Spinal cord (tissue), 10 donors: ENCODE results near the gene FA2H. TPM values are rescaled to one million over a fixed set of nuclear protein-coding genes. Genes with fewer than 3 reads are reported as not detected.
"Not testable (repeated sequence)": the region's sequence is repeated elsewhere in the genome, so short reads cannot be mapped to it uniquely, and the experiment has no call there.

Source experiments
- DNase-seq, 6 donors: peaks; one replicate each; pipeline versions ENCODE4 v3.0.0 to v3.0.0-alpha.2; 2013 to 2015; ENCODE audit warnings: low spot score in 6 of 6, low read depth in 4 of 6
- H3K27ac ChIP-seq: one replicate; pipeline ENCODE4 v1.5.1; 2013; ENCODE audit warnings: low read depth, low read length, control low read depth
- H3K27me3 ChIP-seq: one replicate; pipeline ENCODE4 v1.6.1; 2013; ENCODE audit warnings: low read length; ENCODE audit not compliant: control insufficient read depth, insufficient read depth
- H3K36me3 ChIP-seq: one replicate; pipeline ENCODE4 v1.6.1; 2013; ENCODE audit warnings: low read length; ENCODE audit not compliant: control insufficient read depth, insufficient read depth
- H3K4me1 ChIP-seq: one replicate; pipeline ENCODE4 v1.6.1; 2013; ENCODE audit warnings: low read length; ENCODE audit not compliant: control insufficient read depth, insufficient read depth
- H3K4me3 ChIP-seq: one replicate; pipeline ENCODE4 v1.5.1; 2013; ENCODE audit warnings: low read depth, low read length, control low read depth
- H3K9me3 ChIP-seq: one replicate; pipeline ENCODE4 v1.6.1; 2013; ENCODE audit warnings: low read length; ENCODE audit not compliant: control insufficient read depth, insufficient read depth
- WGBS: methylation state at CpG from one replicate; pipeline ENCODE4 v1.1.5; 2013; ENCODE audit warnings: missing lambda C conversion rate; ENCODE audit not compliant: insufficient coverage; 5-methylcytosine and 5-hydroxymethylcytosine counted together
- long read RNA-seq, 4 donors: transcript quantifications; one replicate each; lab custom pipeline, GENCODE V29; 2026
- polyA plus RNA-seq, 2 donors: library from polyadenylated mRNA; unstranded; fragments of 120-200 nt; gene quantifications; one replicate each; pipeline ENCODE4 v1.2.1, GENCODE V29; 2013; ENCODE audit not compliant: insufficient read length in 2 of 2
- total RNA-seq, 2 donors: library from RNA; depleted of rRNA in 1 of 2; stranded (reverse); fragments of 120-200 nt in 1 of 2; fragments of >200 nt in 1 of 2; gene quantifications; one replicate each; pipeline versions ENCODE4 v1.2.3 to v1.2.4, GENCODE V29; 2013 to 2014
- donor health status: healthy.

Gene FA2H
- total RNA-seq (1 to 10 TPM; 3.8 to 7.1 TPM), polyA plus RNA-seq (10 to 100 TPM; 20.4 to 21.4 TPM)
- long read RNA-seq, donor 1, partial matches to known transcripts: 0 of 8 reads
- long read RNA-seq, donor 1, other reads (novel, unspliced or antisense): 0 of 8 reads
- long read RNA-seq, donor 2, transcript FA2H-202 (2 exons, 2,075 nt): major isoform, 10 of 10 reads
- long read RNA-seq, donor 2, partial matches to known transcripts: 0 of 10 reads
- long read RNA-seq, donor 2, other reads (novel, unspliced or antisense): 0 of 10 reads
- long read RNA-seq, donor 3, partial matches to known transcripts: 0 of 1 reads
- long read RNA-seq, donor 3, other reads (novel, unspliced or antisense): 0 of 1 reads
- long read RNA-seq, donor 4: 0 reads

- under 1% methylated on average over 94 of the region's 94 CpGs for WGBS
- Histone ChIP-seq H3K27me3 (peaks cover 17% of the 10 kb centered on the region), H3K4me3 (peak within 1 kb of the TSS; percentile 46), H3K36me3 (no peaks in the 10 kb centered on the region), H3K9me3 (no peaks in the 10 kb centered on the region), H3K4me1 (peaks cover 10% of the 10 kb centered on the region), H3K27ac (peak within 1 kb of the TSS; percentile 15)
- DNase-seq: peak in 5 of 6 donors; percentile 10 to 78 (median 35)
Observed at GRCh38 chr16:74774223-74775139, at the start of gene FA2H. FA2H (minus strand) TSS chr16:74774820; CDS start chr16:74774755, 65 bp downstream.

GRCh38 chr16:74817851-74818250 lies 43.2 kb upstream of the FA2H start:
- no peaks in the 10 kb centered on the region for H3K9me3 ChIP-seq
- DNase-seq: no peak
- H3K27ac ChIP-seq: no peak overlapping the region
- 70% methylated on average over 6 of the region's 7 CpGs for WGBS
- peaks cover 5% of the 10 kb centered on the region for H3K4me1 ChIP-seq
- H3K36me3 ChIP-seq: no peaks in the 10 kb centered on the region
- H3K4me3 ChIP-seq: no peak overlapping the region
- no peaks in the 10 kb centered on the region for H3K27me3 ChIP-seq

- WGBS: 4% methylated on average over 23 of the region's 25 CpGs
- H3K4me3 ChIP-seq: no peak overlapping the region
- H3K4me1 ChIP-seq: peaks cover 8% of the 10 kb centered on the region
- no peaks in the 10 kb centered on the region for H3K36me3 ChIP-seq
- no peaks in the 10 kb centered on the region for H3K9me3 ChIP-seq
- no peaks in the 10 kb centered on the region for H3K27me3 ChIP-seq
- DNase-seq: peak in 5 of 6 donors; percentile 10 to 77 (median 19)
- no peak overlapping the region for H3K27ac ChIP-seq
Observed at GRCh38 chr16:74813109-74813641, 38.6 kb upstream of the FA2H start.

- Histone ChIP-seq H3K27ac (no peak overlapping the region), H3K36me3 (no peaks in the 10 kb centered on the region), H3K4me1 (peaks cover 8% of the 10 kb centered on the region), H3K4me3 (no peak overlapping the region), H3K9me3 (no peaks in the 10 kb centered on the region), H3K27me3 (no peaks in the 10 kb centered on the region)
- WGBS: 9% methylated on average over 2 of the region's 2 CpGs
- DNase-seq: no peak
Observed at GRCh38 chr16:74811911-74812310, 37.3 kb upstream of the FA2H start.

- H3K36me3 ChIP-seq, DNase-seq, H3K27me3 ChIP-seq, H3K4me1 ChIP-seq, H3K4me3 ChIP-seq, H3K9me3 ChIP-seq, H3K27ac ChIP-seq: not testable (repeated sequence)
- 83% methylated on average over 1 of the region's 1 CpG for WGBS
Observed at GRCh38 chr16:74811216-74811615, 36.6 kb upstream of the FA2H start.

- H3K4me1 ChIP-seq: no peaks in the 10 kb centered on the region
- no peak overlapping the region for H3K4me3 ChIP-seq
- 96% methylated on average over 7 of the region's 7 CpGs for WGBS
- no peaks in the 10 kb centered on the region for H3K9me3 ChIP-seq
- no peak overlapping the region for H3K27ac ChIP-seq
- H3K36me3 ChIP-seq: no peaks in the 10 kb centered on the region
- no peaks in the 10 kb centered on the region for H3K27me3 ChIP-seq
- DNase-seq: no peak
Observed at GRCh38 chr16:74807052-74807646, 32.5 kb upstream of the FA2H start.

GRCh38 chr16:74800216-74800871 lies 25.7 kb upstream of the FA2H start:
- Histone ChIP-seq H3K4me3 (no peak overlapping the region), H3K9me3 (peaks cover 3% of the 10 kb centered on the region), H3K27me3 (no peaks in the 10 kb centered on the region), H3K36me3 (no peaks in the 10 kb centered on the region), H3K4me1 (no peaks in the 10 kb centered on the region), H3K27ac (no peak overlapping the region)
- WGBS: no CpG with 5 or more reads among the region's 2 CpGs
- DNase-seq: no peak

- no peak for DNase-seq
- peaks cover 3% of the 10 kb centered on the region for H3K9me3 ChIP-seq
- H3K4me1 ChIP-seq: no peaks in the 10 kb centered on the region
- H3K36me3 ChIP-seq: no peaks in the 10 kb centered on the region
- H3K27me3 ChIP-seq: no peaks in the 10 kb centered on the region
- WGBS: no CpG with 5 or more reads among the region's 1 CpG
- H3K27ac ChIP-seq: no peak overlapping the region
- no peak overlapping the region for H3K4me3 ChIP-seq
Observed at GRCh38 chr16:74797414-74797813, 22.8 kb upstream of the FA2H start.

GRCh38 chr16:74795104-74795503 lies 20.5 kb upstream of the FA2H start:
- peak in 1 of 6 donors; percentile 62 for DNase-seq
- no CpG with 5 or more reads among the region's 2 CpGs for WGBS
- Histone ChIP-seq H3K9me3 (no peaks in the 10 kb centered on the region), H3K36me3 (no peaks in the 10 kb centered on the region), H3K27me3 (no peaks in the 10 kb centered on the region), H3K4me3 (no peak overlapping the region), H3K4me1 (no peaks in the 10 kb centered on the region), H3K27ac (no peak overlapping the region)
